ENCODE results near the gene DDX31. TPM values are rescaled to one million over a fixed set of nuclear protein-coding genes. Genes with fewer than 3 reads are reported as not detected.

Gene DDX31
- total and polyA plus RNA-seq, 8 donors: 4.9 to 17.0 (median 7.7) TPM

DNA sequence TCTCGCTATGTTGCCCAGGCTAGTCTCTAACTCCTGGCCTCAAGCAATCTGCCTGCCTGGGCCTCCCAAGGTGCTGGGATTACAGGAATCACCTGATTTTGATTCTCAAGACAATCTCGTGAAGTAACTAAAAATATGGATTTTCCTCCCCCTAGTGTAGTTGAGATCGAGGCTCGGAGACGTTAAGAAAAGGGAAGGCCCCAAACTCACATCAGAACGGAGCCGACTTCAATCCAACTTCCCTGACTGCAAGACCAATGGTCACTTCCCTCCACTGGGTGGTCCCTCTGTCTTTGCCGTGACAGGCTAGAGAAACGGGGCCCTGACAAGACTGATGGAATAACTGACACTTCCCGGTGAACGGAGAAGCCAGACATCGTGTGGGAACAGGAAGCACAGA is 59.1 kb downstream of the DDX31 start:
- H3K9me3 ChIP-seq: no peaks in the 10 kb centered on the region
- intact Hi-C loops (cut with DNase I): no loop called here
- H3K4me1 ChIP-seq: no peaks in the 10 kb centered on the region
- ATAC-seq (no peak), DNase-seq (no peak), FAIRE-seq (no peak)
- no peaks in the 10 kb centered on the region for H3K27me3 ChIP-seq
- no peak for TF ChIP-seq CTCF (IDR thresholded peaks at IDR 0.05)
- 87 to 88% methylated on average over 12 of the region's 12 CpGs for WGBS, 2 donors
- H3K4me3 ChIP-seq: no peak overlapping the region
- no peak overlapping the region for H3K27ac ChIP-seq
- peaks cover 0 to 44% (median 0%) of the 10 kb centered on the region in 3 donors for H3K36me3 ChIP-seq

DNA sequence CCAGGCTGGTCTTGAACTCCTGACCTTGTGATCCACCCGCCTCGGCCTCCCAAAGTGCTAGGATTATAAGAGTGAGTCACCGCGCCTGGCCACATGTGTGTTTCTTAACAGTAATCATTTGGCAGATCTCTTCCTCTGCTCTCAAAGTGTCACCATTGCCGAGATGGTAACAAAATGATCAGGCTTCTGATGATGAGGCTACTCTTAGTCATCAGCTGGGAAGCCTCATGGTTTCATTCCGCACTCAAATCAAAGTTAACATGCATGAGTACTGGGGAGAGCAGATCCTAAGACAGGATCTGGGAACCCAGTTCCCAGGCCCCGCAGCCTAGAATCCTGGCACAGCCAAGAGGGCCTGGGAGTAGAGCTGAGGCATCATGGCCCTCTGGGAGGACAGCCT is 60.0 kb downstream of the DDX31 start:
- Histone ChIP-seq H3K9me3 (no peaks in the 10 kb centered on the region), H3K27me3 (no peaks in the 10 kb centered on the region), H3K4me3 (no peak overlapping the region), H3K36me3 (peaks cover 0 to 40% (median 0%) of the 10 kb centered on the region in 3 donors), H3K4me1 (no peaks in the 10 kb centered on the region), H3K27ac (no peak overlapping the region)
- no peak for TF ChIP-seq CTCF (IDR thresholded peaks at IDR 0.05)
- no peak for DNase-seq
- no peak for ATAC-seq
- no peak for FAIRE-seq
- WGBS, 2 donors: 89% methylated on average over 7 of the region's 7 CpGs
- intact Hi-C loops (cut with DNase I): no loop called here

- Histone ChIP-seq H3K27ac (no peak overlapping the region), H3K9me3 (no peaks in the 10 kb centered on the region), H3K27me3 (no peaks in the 10 kb centered on the region), H3K4me1 (no peaks in the 10 kb centered on the region), H3K4me3 (no peak overlapping the region), H3K36me3 (peaks cover 0 to 36% (median 0%) of the 10 kb centered on the region in 3 donors)
- no peak for ATAC-seq
- intact Hi-C loops (cut with DNase I): no loop called here
- no peak for DNase-seq
- 96 to 97% methylated on average over 9 of the region's 9 CpGs for WGBS, 2 donors
- no peak for TF ChIP-seq CTCF (IDR thresholded peaks at IDR 0.05)
- no peak for FAIRE-seq
These were observed 60.6 kb downstream of the DDX31 start for GRCh38 chr9:132609184-132609583.

DNA sequence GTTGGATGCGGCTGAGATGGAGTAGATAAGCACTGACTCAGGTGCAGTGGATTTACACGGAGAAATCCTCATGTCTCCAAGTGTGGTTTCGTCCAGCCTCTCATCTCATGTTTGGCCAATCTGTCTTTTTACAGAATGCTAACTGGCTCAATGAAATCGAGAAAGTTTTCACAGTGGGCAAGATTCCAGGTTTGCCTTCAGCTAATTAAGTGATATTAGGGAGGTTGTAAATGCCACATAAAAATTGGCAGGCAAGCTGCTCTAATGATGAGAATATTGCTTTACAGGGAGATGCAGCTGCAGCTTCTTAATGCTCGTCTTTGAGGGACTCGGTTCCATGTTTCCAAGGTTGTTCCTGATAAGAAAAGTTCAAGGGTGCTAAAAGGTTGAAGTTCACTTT is 63.7 kb downstream of the DDX31 start:
- TF ChIP-seq CTCF (IDR thresholded peaks at IDR 0.05): no peak
- ATAC-seq (no peak), DNase-seq (no peak), FAIRE-seq (no peak)
- 72 to 73% methylated on average over 6 of the region's 6 CpGs for WGBS, 2 donors
- H3K9me3 ChIP-seq: no peaks in the 10 kb centered on the region
- H3K27ac ChIP-seq: no peak overlapping the region
- no peaks in the 10 kb centered on the region for H3K4me1 ChIP-seq
- no peaks in the 10 kb centered on the region for H3K27me3 ChIP-seq
- intact Hi-C loops (cut with DNase I): no loop called here
- H3K4me3 ChIP-seq: no peak overlapping the region
- H3K36me3 ChIP-seq: peaks cover 0 to 28% (median 0%) of the 10 kb centered on the region in 3 donors

DNA sequence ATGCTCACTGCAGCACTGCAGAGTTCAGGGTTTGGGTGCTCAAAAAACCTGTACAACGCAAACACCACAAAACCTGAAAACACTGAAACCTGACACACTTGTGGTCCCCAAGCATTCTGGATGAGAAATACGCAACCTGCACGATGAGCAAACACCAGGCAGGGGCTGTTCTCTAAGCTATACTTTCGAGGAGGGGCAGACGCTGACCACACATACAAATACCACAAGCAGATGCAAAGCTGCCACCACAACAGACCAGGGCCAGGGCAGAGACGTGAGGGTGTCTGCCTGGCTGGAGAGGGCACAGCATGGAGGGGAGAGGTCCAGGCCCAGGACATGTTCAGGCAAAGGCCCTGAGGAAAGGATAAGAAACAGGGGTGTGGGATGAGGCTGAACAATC is 64.4 kb downstream of the DDX31 start:
- Histone ChIP-seq H3K4me3 (no peak overlapping the region), H3K4me1 (no peaks in the 10 kb centered on the region), H3K36me3 (peaks cover 0 to 30% (median 0%) of the 10 kb centered on the region in 3 donors), H3K27ac (no peak overlapping the region), H3K27me3 (no peaks in the 10 kb centered on the region), H3K9me3 (no peaks in the 10 kb centered on the region)
- FAIRE-seq (no peak), DNase-seq (no peak), ATAC-seq (no peak)
- WGBS, 2 donors: 92 to 93% methylated on average over 6 of the region's 6 CpGs
- intact Hi-C loops (cut with DNase I): no loop called here
- no peak for TF ChIP-seq CTCF (IDR thresholded peaks at IDR 0.05)

Data from pancreas (tissue), 10 donors.